G401 (cell line): Measurements from ENCODE around the gene CDKAL1. TPM values are rescaled to one million over a fixed set of nuclear protein-coding genes. Genes with fewer than 3 reads are reported as not detected.

ENCODE experiments used
- DNase-seq: peaks from one replicate; pipeline ENCODE4 v3.0.0-alpha.2; 2015; ENCODE audit warnings: low spot score
- in situ Hi-C: cut with HindIII; loops from 2 replicates; pipeline ENCODE4 v1.10.0; 2016; ENCODE audit warnings: low sequenced_read_pairs, mixed read lengths
- total RNA-seq: library from RNA; depleted of rRNA; stranded (reverse); fragments of >200 nt; shearing (Covaris generic); gene quantifications from 2 replicates; pipeline ENCODE4 v1.2.3, GENCODE V29; 2014

CDKAL1 gene
- total RNA-seq, 1 experiment from 2014 or later, result 25.7 TPM

GRCh38 chr6:21201637-21202350 is 667.5 kb downstream of the CDKAL1 start:
- DNase-seq, result peak; percentile 28
- in situ Hi-C loops, result no loop called here

- no peak for DNase-seq
- in situ Hi-C loops, result no loop called here
These were observed 668.3 kb downstream of the CDKAL1 start for GRCh38 chr6:21202521-21202920.

GRCh38 chr6:21204951-21205350 is 670.7 kb downstream of the CDKAL1 start:
- in situ Hi-C loops, result no loop called here
- DNase-seq, result no peak

GRCh38 chr6:21208081-21208795 is 674.0 kb downstream of the CDKAL1 start:
- in situ Hi-C loops, result no loop called here

GRCh38 chr6:21208796-21209186 is 674.5 kb downstream of the CDKAL1 start:
- in situ Hi-C loops, result no loop called here
- DNase-seq, result no peak

More at GRCh38 chr6:21208081-21208795, 674.0 kb downstream of the CDKAL1 start:
- no peak for DNase-seq

- DNase-seq, result no peak
- in situ Hi-C loops, result no loop called here
These were observed 679.2 kb downstream of the CDKAL1 start for GRCh38 chr6:21213492-21213891.

- in situ Hi-C loops, result no loop called here
- no peak for DNase-seq
These were observed 680.6 kb downstream of the CDKAL1 start for GRCh38 chr6:21214738-21215448.

GRCh38 chr6:21219241-21219640 is 685.0 kb downstream of the CDKAL1 start:
- in situ Hi-C loops, result no loop called here
- DNase-seq, result no peak

- in situ Hi-C loops, result no loop called here
- no peak for DNase-seq
These were observed 685.6 kb downstream of the CDKAL1 start for GRCh38 chr6:21219856-21220255.

GRCh38 chr6:21220271-21220987 is 686.2 kb downstream of the CDKAL1 start:
- in situ Hi-C loops, result no loop called here
- no peak for DNase-seq

- DNase-seq, result peak; percentile 1
- in situ Hi-C loops, result no loop called here
These were observed 688.4 kb downstream of the CDKAL1 start for GRCh38 chr6:21222656-21223055.

GRCh38 chr6:21225912-21226311 is 691.7 kb downstream of the CDKAL1 start:
- DNase-seq, result no peak
- in situ Hi-C loops, result no loop called here

- DNase-seq, result no peak
- in situ Hi-C loops, result no loop called here
These were observed 693.2 kb downstream of the CDKAL1 start for GRCh38 chr6:21227486-21227885.

GRCh38 chr6:21228411-21228810 is 694.2 kb downstream of the CDKAL1 start:
- no peak for DNase-seq
- in situ Hi-C loops, result no loop called here

- in situ Hi-C loops, result no loop called here
- no peak for DNase-seq
These were observed 694.7 kb downstream of the CDKAL1 start for GRCh38 chr6:21228876-21229460.

- DNase-seq, result no peak
- in situ Hi-C loops, result no loop called here
These were observed 696.3 kb downstream of the CDKAL1 start for GRCh38 chr6:21230536-21230935.

GRCh38 chr6:21235162-21235561 is 700.9 kb downstream of the CDKAL1 start:
- in situ Hi-C loops, result no loop called here
- DNase-seq, result no peak

GRCh38 chr6:21238208-21238607 is 704.0 kb downstream of the CDKAL1 start:
- in situ Hi-C loops, result no loop called here
- no peak for DNase-seq

GRCh38 chr6:21240709-21241108 is 706.5 kb downstream of the CDKAL1 start:
- in situ Hi-C loops, result no loop called here
- DNase-seq, result no peak
